Keratinocyte (primary cell): ENCODE results near the gene KLRF1. TPM values are rescaled to one million over a fixed set of nuclear protein-coding genes. Genes with fewer than 3 reads are reported as not detected.

Source experiments
- DNase-seq: peaks from one replicate; pipeline ENCODE4 v3.0.0-alpha.2; 2011; ENCODE audit warnings: low read depth, missing footprints, low spot score
- FAIRE-seq: peaks from 2 replicates; lab custom pipeline; 2011; peaks lifted over from hg19 to GRCh38; lab: Jason Lieb, UNC
- H2AFZ ChIP-seq: 2 replicates; pipeline ENCODE4 v1.6.0; 2012; ENCODE audit warnings: low read length, control low read depth, inconsistent platforms; ENCODE audit not compliant: control insufficient read depth
- H3K27ac ChIP-seq: 2 replicates; pipeline ENCODE4 v1.5.1; 2011; ENCODE audit warnings: low read length; ENCODE audit not compliant: control insufficient read depth, insufficient read depth
- H3K27me3 ChIP-seq: 3 replicates; pipeline ENCODE4 v1.6.0; 2011; ENCODE audit warnings: low read length; ENCODE audit not compliant: control insufficient read depth, insufficient read depth; ENCODE audit errors: extremely low read depth
- H3K36me3 ChIP-seq, 2 experiments: 2 replicates in 1 of 2; 3 replicates in 1 of 2; pipeline ENCODE4 v1.5.1; 2011; ENCODE audit warnings: low read length in 2 of 2, mild to moderate bottlenecking in 1 of 2; ENCODE audit not compliant: control insufficient read depth in 2 of 2, insufficient read depth in 2 of 2; ENCODE audit errors: extremely low read depth in 1 of 2
- H3K4me1 ChIP-seq: 3 replicates; pipeline ENCODE4 v1.5.1; 2011; ENCODE audit warnings: low read length; ENCODE audit not compliant: control insufficient read depth, insufficient read depth; ENCODE audit errors: extremely low read depth
- H3K4me2 ChIP-seq: 3 replicates; pipeline ENCODE4 v1.6.0; 2011; ENCODE audit warnings: low read depth, low read length; ENCODE audit not compliant: control insufficient read depth, insufficient read depth; ENCODE audit errors: extremely low read depth
- H3K4me3 ChIP-seq, 3 experiments: fragments of 200-600 bp in 1 of 3; sonication (generic) in 1 of 3; 2 replicates in 2 of 3; 3 replicates in 1 of 3; pipeline ENCODE4 v1.5.1; 2011 to 2016; ENCODE audit warnings: low read length in 3 of 3, mild to moderate bottlenecking in 3 of 3, control low read depth in 2 of 3, inconsistent platforms in 1 of 3, low read depth in 1 of 3, mixed read lengths in 1 of 3, mixed run types in 1 of 3, moderate library complexity in 1 of 3; ENCODE audit not compliant: control insufficient read depth in 2 of 3, insufficient read depth in 2 of 3; ENCODE audit errors: extremely low read depth in 1 of 3
- H3K79me2 ChIP-seq: 2 replicates; pipeline ENCODE4 v1.6.0; 2012; ENCODE audit warnings: low read length; ENCODE audit not compliant: control insufficient read depth, insufficient read depth
- H3K9ac ChIP-seq: 3 replicates; pipeline ENCODE4 v1.6.0; 2011; ENCODE audit warnings: low read length; ENCODE audit not compliant: control insufficient read depth, insufficient read depth; ENCODE audit errors: extremely low read depth
- H3K9me1 ChIP-seq: 3 replicates; pipeline ENCODE4 v1.6.0; 2011; ENCODE audit warnings: low read length; ENCODE audit not compliant: control insufficient read depth, insufficient read depth; ENCODE audit errors: extremely low read depth
- H3K9me3 ChIP-seq: 2 replicates; pipeline ENCODE4 v1.5.1; 2012; ENCODE audit warnings: low read depth, low read length; ENCODE audit not compliant: control insufficient read depth
- H4K20me1 ChIP-seq: 3 replicates; pipeline ENCODE4 v1.6.0; 2011; ENCODE audit warnings: low read length; ENCODE audit not compliant: control insufficient read depth, insufficient read depth; ENCODE audit errors: extremely low read depth
- EZH2 ChIP-seq: IDR thresholded peaks from one replicate; pipeline ENCODE4 v1.6.1; 2012; ENCODE audit warnings: inconsistent platforms, mild to moderate bottlenecking, low read length, moderate library complexity
- dilution Hi-C: fragments of 300-500 bp; cut with MboI; formaldehyde crosslinking; loops from one replicate; pipeline ENCODE4 v1.7.0; 2020; ENCODE audit warnings: low sequenced_read_pairs; ENCODE audit not compliant: extremely low pct_ligation_motif_present
- polyA plus RNA-seq, 5 experiments: library from polyadenylated mRNA; depleted of rRNA in 3 of 5; stranded (reverse) in 3 of 5; stranded (forward) in 1 of 5; unstranded in 1 of 5; fragments of >200 nt; gene quantifications; 1 replicate in 1 of 5; 2 replicates in 3 of 5; 3 replicates in 1 of 5; pipeline versions ENCODE4 v1.2.1 to v1.2.3, GENCODE V29; 2011 to 2012; ENCODE audit warnings: missing spikeins in 2 of 5, low read depth in 1 of 5, low replicate concordance in 1 of 5
- TF ChIP-seq, protein P1 (sequence below), 3 experiments: IDR thresholded peaks in 1 of 3; conservative IDR thresholded peaks in 1 of 3; optimal IDR thresholded peaks in 1 of 3; 2 replicates in 2 of 3; 3 replicates in 1 of 3; pipeline versions ENCODE3 to v1.5.1; 2011; ENCODE audit warnings: low read length in 3 of 3, mild to moderate bottlenecking in 3 of 3, moderate library complexity in 2 of 3, control low read depth in 1 of 3, inconsistent platforms in 1 of 3; ENCODE audit not compliant: insufficient read depth in 2 of 3; ENCODE audit errors: extremely low read depth in 1 of 3

Gene KLRF1
- polyA plus RNA-seq, 1 donor (not counting 4 experiments of a cell fraction or from before 2014, with no cell fraction given), result 0.12 TPM

DNA sequence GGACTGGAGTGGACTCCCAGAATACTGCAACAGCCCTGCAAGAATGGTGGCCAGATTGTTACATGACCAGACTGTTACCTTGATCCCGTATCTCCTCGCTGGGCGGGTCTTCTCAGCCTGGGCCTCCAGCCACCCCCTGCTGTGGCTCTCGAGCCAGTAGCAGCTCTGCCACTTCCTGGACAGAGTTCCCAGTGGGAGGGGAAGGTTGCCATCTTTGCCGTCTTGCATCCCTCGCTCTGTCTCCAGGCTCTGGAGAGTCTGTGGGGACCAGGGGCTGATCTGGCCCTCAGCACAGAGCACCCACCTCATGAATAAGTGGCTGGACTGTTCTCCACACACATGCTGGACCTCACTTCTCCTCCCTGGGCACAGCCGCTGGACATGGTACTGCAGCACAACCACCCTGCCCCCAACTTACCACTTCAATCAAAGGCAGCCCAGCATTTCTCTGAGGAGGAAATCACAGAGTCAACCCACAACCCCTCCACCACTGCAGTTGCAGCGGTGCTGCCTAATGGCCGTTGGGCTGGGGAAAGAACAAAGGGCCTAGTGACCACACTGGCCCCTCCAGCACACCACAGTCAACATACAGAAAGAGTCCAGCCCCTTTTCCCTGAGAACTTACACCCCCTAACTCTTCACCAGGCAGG, 6.9 kb upstream of the KLRF1 start:
- Histone ChIP-seq H2AFZ (no peak overlapping the region), H3K4me3 (no peak overlapping the region), H3K9ac (no peak overlapping the region), H3K27ac (no peak overlapping the region), H3K9me1 (no peaks in the 10 kb centered on the region), H3K4me1 (no peaks in the 10 kb centered on the region), H3K27me3 (peaks cover 10% of the 10 kb centered on the region), H3K79me2 (no peaks in the 10 kb centered on the region), H3K36me3 (no peaks in the 10 kb centered on the region), H3K9me3 (no peaks in the 10 kb centered on the region), H3K4me2 (no peak overlapping the region), H4K20me1 (no peaks in the 10 kb centered on the region)
- dilution Hi-C loops, result no loop called here
- DNase-seq, result no peak
- TF ChIP-seq, protein P1, sequence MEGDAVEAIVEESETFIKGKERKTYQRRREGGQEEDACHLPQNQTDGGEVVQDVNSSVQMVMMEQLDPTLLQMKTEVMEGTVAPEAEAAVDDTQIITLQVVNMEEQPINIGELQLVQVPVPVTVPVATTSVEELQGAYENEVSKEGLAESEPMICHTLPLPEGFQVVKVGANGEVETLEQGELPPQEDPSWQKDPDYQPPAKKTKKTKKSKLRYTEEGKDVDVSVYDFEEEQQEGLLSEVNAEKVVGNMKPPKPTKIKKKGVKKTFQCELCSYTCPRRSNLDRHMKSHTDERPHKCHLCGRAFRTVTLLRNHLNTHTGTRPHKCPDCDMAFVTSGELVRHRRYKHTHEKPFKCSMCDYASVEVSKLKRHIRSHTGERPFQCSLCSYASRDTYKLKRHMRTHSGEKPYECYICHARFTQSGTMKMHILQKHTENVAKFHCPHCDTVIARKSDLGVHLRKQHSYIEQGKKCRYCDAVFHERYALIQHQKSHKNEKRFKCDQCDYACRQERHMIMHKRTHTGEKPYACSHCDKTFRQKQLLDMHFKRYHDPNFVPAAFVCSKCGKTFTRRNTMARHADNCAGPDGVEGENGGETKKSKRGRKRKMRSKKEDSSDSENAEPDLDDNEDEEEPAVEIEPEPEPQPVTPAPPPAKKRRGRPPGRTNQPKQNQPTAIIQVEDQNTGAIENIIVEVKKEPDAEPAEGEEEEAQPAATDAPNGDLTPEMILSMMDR (optimal IDR thresholded peaks at IDR 0.05 in 1 of 3, IDR thresholded peaks at IDR 0.05 in 1 of 3, conservative IDR thresholded peaks at IDR 0.05 in 1 of 3; ENCODE audit: extremely low read depth in 1 of 3, insufficient read depth in 2 of 3, low read length in 3 of 3), result no peak
- no peak for TF ChIP-seq EZH2
- no peak for FAIRE-seq

DNA sequence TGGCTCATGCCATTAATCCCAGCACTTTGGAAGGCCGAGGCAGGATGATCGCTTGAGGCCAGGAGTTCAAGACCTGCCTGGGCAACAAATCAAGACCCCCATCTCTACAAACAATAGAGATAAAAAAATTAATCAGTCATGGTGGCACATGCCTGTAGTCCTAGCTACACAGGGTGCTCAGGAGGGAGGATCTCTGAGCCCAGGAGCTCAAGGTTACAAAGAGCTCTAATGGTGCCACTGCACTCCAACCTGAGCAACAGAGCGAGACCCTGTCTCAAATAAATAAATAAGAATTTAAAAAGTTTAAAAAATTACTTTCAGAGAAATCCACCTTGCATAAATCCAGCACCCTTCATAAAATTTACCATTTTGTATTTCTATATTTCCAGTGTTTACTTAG, 2.2 kb downstream of the KLRF1 start:
- TF ChIP-seq, protein P1 (optimal IDR thresholded peaks at IDR 0.05 in 1 of 3, IDR thresholded peaks at IDR 0.05 in 1 of 3, conservative IDR thresholded peaks at IDR 0.05 in 1 of 3; ENCODE audit: extremely low read depth in 1 of 3, insufficient read depth in 2 of 3, low read length in 3 of 3), result no peak
- TF ChIP-seq EZH2, result no peak
- H3K9me1 ChIP-seq, result no peaks in the 10 kb centered on the region
- no peaks in the 10 kb centered on the region for H3K27me3 ChIP-seq
- FAIRE-seq (no peak), DNase-seq (no peak)
- no peaks in the 10 kb centered on the region for H3K4me1 ChIP-seq
- dilution Hi-C loops, result no loop called here
- H3K27ac ChIP-seq, result no peak overlapping the region
- H3K9ac ChIP-seq, result no peak overlapping the region
- H2AFZ ChIP-seq, result no peak overlapping the region
- H4K20me1 ChIP-seq, result no peaks in the 10 kb centered on the region
- H3K36me3 ChIP-seq, result no peaks in the 10 kb centered on the region
- H3K4me3 ChIP-seq, result no peak overlapping the region
- H3K9me3 ChIP-seq, result no peaks in the 10 kb centered on the region
- H3K4me2 ChIP-seq, result no peak overlapping the region
- no peaks in the 10 kb centered on the region for H3K79me2 ChIP-seq
